Loucy (cell line): ENCODE data around the gene PSMA6.
"Not testable (repeated sequence)": the region's sequence is repeated elsewhere in the genome, so short reads cannot be mapped to it uniquely, and the experiment has no call there.

Experiments used
- H2AFZ ChIP-seq: fragments of 200-600 bp; sonication (generic); 2 replicates; pipeline ENCODE4 v1.6.0; 2016; ENCODE audit warnings: antibody characterized with exemption, mild to moderate bottlenecking, low read length, moderate library complexity
- H3F3A ChIP-seq: fragments of 200-600 bp; 2 replicates; pipeline ENCODE4 v1.6.0; 2016; ENCODE audit warnings: antibody characterized with exemption, low read depth, mild to moderate bottlenecking
- H3K27me3 ChIP-seq: fragments of 200-600 bp; sonication (generic); 2 replicates; pipeline ENCODE4 v1.6.1; 2014; ENCODE audit warnings: low read length, mild to moderate bottlenecking; ENCODE audit not compliant: insufficient read depth, poor library complexity, severe bottlenecking
- H3K36me3 ChIP-seq: fragments of 200-600 bp; sonication (generic); 2 replicates; pipeline ENCODE4 v1.6.1; 2016; ENCODE audit warnings: low read length; ENCODE audit not compliant: insufficient read depth
- H3K4me1 ChIP-seq: fragments of 200-600 bp; sonication (generic); 2 replicates; pipeline ENCODE4 v1.5.1; 2014; ENCODE audit warnings: low read length, mild to moderate bottlenecking; ENCODE audit not compliant: insufficient read depth, poor library complexity, severe bottlenecking
- H3K4me2 ChIP-seq: fragments of 200-600 bp; sonication (generic); 2 replicates; pipeline ENCODE4 v1.6.0; 2014; ENCODE audit warnings: antibody characterized with exemption, low read length, low read depth, mild to moderate bottlenecking; ENCODE audit not compliant: poor library complexity, severe bottlenecking
- H3K4me3 ChIP-seq: fragments of 200-600 bp; sonication (generic); 2 replicates; pipeline ENCODE4 v1.5.1; 2014; ENCODE audit warnings: low read length, mild to moderate bottlenecking, mixed read lengths; ENCODE audit not compliant: poor library complexity, severe bottlenecking
- H3K79me2 ChIP-seq: fragments of 200-600 bp; sonication (generic); 2 replicates; pipeline ENCODE4 v1.6.1; 2014; ENCODE audit warnings: low read length; ENCODE audit not compliant: insufficient read depth
- H3K9ac ChIP-seq: fragments of 200-600 bp; sonication (generic); 2 replicates; pipeline ENCODE4 v1.6.0; 2014; ENCODE audit warnings: mild to moderate bottlenecking, low read depth, low read length, moderate library complexity; ENCODE audit not compliant: poor library complexity, severe bottlenecking
- H3K9me2 ChIP-seq: fragments of 200-600 bp; sonication (generic); replicated peaks from 2 replicates; pipeline ENCODE4 v1.6.1; 2016; ENCODE audit warnings: low read depth, low read length, mixed read lengths
- H3K9me3 ChIP-seq: fragments of 200-600 bp; sonication (generic); 2 replicates; pipeline ENCODE4 v1.6.1; 2014; ENCODE audit warnings: mild to moderate bottlenecking, antibody characterized with exemption, low read length, low read depth; ENCODE audit not compliant: insufficient read depth
- H4K20me1 ChIP-seq: fragments of 200-600 bp; sonication (generic); 2 replicates; pipeline ENCODE4 v1.6.0; 2014; ENCODE audit warnings: antibody characterized with exemption, low read length, mild to moderate bottlenecking; ENCODE audit not compliant: insufficient read depth, poor library complexity, severe bottlenecking
- CTCF ChIP-seq: fragments of 200-600 bp; sonication (generic); conservative IDR thresholded peaks from 2 replicates; pipeline ENCODE4 v1.5.1; 2014; ENCODE audit warnings: mild to moderate bottlenecking, antibody characterized with exemption, low read length
- EZH2phosphoT487 ChIP-seq: fragments of 200-600 bp; IDR thresholded peaks from 2 replicates; pipeline ENCODE4 v1.6.1; 2018; ENCODE audit warnings: antibody characterized with exemption, mild to moderate bottlenecking, moderate library complexity, borderline replicate concordance

PSMA6 gene

DNA sequence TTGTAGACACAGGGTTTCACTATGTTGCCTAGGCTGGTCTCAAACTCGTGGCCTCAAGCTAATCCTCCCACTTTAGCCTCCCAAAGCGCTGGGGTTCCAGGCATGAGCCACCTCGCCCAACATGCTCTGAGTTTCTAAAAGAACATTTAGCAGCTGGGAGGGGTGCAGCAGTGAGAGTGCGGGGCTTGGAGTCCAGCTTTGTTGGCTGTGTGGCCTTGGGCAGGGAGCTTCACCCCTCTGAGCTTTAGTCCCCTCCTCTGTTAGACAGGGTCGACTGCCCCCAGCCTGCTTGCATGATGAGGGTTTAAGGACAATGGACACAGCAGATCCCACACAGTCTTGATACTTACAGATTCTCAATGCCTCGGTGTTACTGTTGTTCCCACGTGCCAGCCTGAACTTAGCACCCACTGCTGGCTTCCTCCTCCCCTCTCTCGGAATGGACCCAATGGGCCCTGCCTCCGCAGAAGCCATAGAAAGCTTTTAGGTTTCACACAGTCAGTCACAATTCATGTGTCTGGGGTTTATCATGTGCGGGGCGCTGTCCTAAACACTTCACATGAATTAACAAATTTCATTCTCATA lies 54.6 kb downstream of the PSMA6 start:
- H2AFZ ChIP-seq: no peak overlapping the region
- TF ChIP-seq EZH2phosphoT487 (no peak), CTCF (no peak)
- no peak overlapping the region for H3K4me2 ChIP-seq
- no peak overlapping the region for H3K9ac ChIP-seq
- H3K4me3 ChIP-seq: no peak overlapping the region
- no peaks in the 10 kb centered on the region for H3F3A ChIP-seq
- H3K4me1 ChIP-seq: peaks cover 20% of the 10 kb centered on the region
- H4K20me1 ChIP-seq: no peaks in the 10 kb centered on the region
- H3K36me3 ChIP-seq: no peaks in the 10 kb centered on the region
- H3K79me2 ChIP-seq: no peaks in the 10 kb centered on the region
- no peaks in the 10 kb centered on the region for H3K9me2 ChIP-seq
- H3K27me3 ChIP-seq: no peaks in the 10 kb centered on the region
- H3K9me3 ChIP-seq: no peaks in the 10 kb centered on the region

- no peak overlapping the region for H3K4me2 ChIP-seq
- H3K9me2 ChIP-seq: no peaks in the 10 kb centered on the region
- H3K4me1 ChIP-seq: peaks cover 25% of the 10 kb centered on the region
- TF ChIP-seq CTCF: no peak
- TF ChIP-seq EZH2phosphoT487: no peak
- no peak overlapping the region for H2AFZ ChIP-seq
- no peaks in the 10 kb centered on the region for H3K27me3 ChIP-seq
- H3F3A ChIP-seq: no peaks in the 10 kb centered on the region
- no peak overlapping the region for H3K4me3 ChIP-seq
- no peaks in the 10 kb centered on the region for H3K79me2 ChIP-seq
- H3K9ac ChIP-seq: no peak overlapping the region
- no peaks in the 10 kb centered on the region for H4K20me1 ChIP-seq
- no peaks in the 10 kb centered on the region for H3K36me3 ChIP-seq
- no peaks in the 10 kb centered on the region for H3K9me3 ChIP-seq
Observed at GRCh38 chr14:35347323-35348043, 55.3 kb downstream of the PSMA6 start.

DNA sequence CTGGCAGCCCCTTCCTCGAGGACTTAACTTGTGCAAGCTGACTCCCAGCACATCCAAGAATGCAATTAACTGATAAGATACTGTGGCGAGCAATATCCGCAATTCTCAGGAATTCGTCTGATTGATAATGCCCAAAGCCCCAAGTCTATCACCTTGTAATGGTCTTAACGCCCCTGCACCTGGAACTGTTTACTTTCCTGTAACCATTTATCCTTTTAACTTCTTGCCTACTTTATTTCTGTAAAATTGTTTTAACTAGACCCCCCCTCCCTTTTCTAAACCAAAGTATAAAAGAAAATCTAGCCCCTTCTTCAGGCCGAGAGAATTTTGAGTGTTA lies 55.8 kb downstream of the PSMA6 start:
- H3K36me3 ChIP-seq, H3K9me3 ChIP-seq, H3K9ac ChIP-seq, H3K9me2 ChIP-seq, H3K79me2 ChIP-seq, H3F3A ChIP-seq, H4K20me1 ChIP-seq, H3K4me3 ChIP-seq, H2AFZ ChIP-seq, H3K27me3 ChIP-seq, H3K4me2 ChIP-seq: not testable (repeated sequence)
- peaks cover 30% of the 10 kb centered on the region for H3K4me1 ChIP-seq
